Suprapubic skin (tissue), 4 donors: ENCODE results near the gene TBC1D20. TPM values are rescaled to one million over a fixed set of nuclear protein-coding genes. Genes with fewer than 3 reads are reported as not detected.

Experiments
- DNase-seq, 2 donors: peaks; one replicate each; pipeline ENCODE4 v3.0.0-alpha.2; 2019; ENCODE audit warnings: low spot score in 2 of 2
- H3K27ac ChIP-seq: fragments of 200-600 bp; sonication (generic); one replicate; pipeline ENCODE4 v1.5.1; 2019
- H3K27me3 ChIP-seq: fragments of 200-600 bp; sonication (generic); one replicate; pipeline ENCODE4 v1.5.1; 2019
- H3K36me3 ChIP-seq: fragments of 200-600 bp; sonication (generic); one replicate; pipeline ENCODE4 v1.5.1; 2019
- H3K4me1 ChIP-seq: fragments of 200-600 bp; sonication (generic); one replicate; pipeline ENCODE4 v1.5.1; 2019
- H3K4me3 ChIP-seq: fragments of 200-600 bp; sonication (generic); one replicate; pipeline ENCODE4 v1.5.1; 2019; ENCODE audit warnings: mild to moderate bottlenecking
- H3K9me3 ChIP-seq: fragments of 200-600 bp; sonication (generic); one replicate; pipeline ENCODE4 v1.5.1; 2019
- CTCF ChIP-seq, 2 donors: fragments of 200-600 bp in 1 of 2; fragments of 450-650 bp in 1 of 2; sonication (generic) in 1 of 2; IDR thresholded peaks; one replicate each; pipeline ENCODE4 v1.5.1; 2016 to 2019; ENCODE audit warnings: antibody characterized with exemption in 2 of 2, mild to moderate bottlenecking in 1 of 2, moderate library complexity in 1 of 2
- EP300 ChIP-seq: sonication (generic); formaldehyde crosslinking; IDR thresholded peaks from one replicate; pipeline ENCODE4 v1.6.1; 2017; ENCODE audit warnings: antibody characterized with exemption
- POLR2A ChIP-seq, 2 donors: fragments of 450-650 bp; IDR thresholded peaks; one replicate each; pipeline ENCODE4 v1.6.1; 2017; ENCODE audit warnings: antibody characterized with exemption in 2 of 2, mild to moderate bottlenecking in 2 of 2, moderate library complexity in 2 of 2
- POLR2AphosphoS5 ChIP-seq, 3 donors: sonication (generic); formaldehyde crosslinking; IDR thresholded peaks; one replicate each; pipeline ENCODE4 v1.6.1; 2017; ENCODE audit warnings: antibody characterized with exemption in 3 of 3
- WGBS: methylation state at CpG from one replicate; pipeline ENCODE4 v1.1.5; 2018; 5-methylcytosine and 5-hydroxymethylcytosine counted together
- total RNA-seq, 4 donors: library from RNA; depleted of rRNA; stranded (reverse); fragments of >200 nt; gene quantifications; one replicate each; pipeline ENCODE4 v1.1.0, GENCODE V29; 2016

TBC1D20 gene
- total RNA-seq, 4 donors from 2014 or later, result 49.0 to 78.7 (median 60.6) TPM

- DNase-seq, result no peak
- no peaks in the 10 kb centered on the region for H3K36me3 ChIP-seq
- TF ChIP-seq CTCF (IDR thresholded peaks at IDR 0.05), result no peak
- no peak for TF ChIP-seq POLR2A (IDR thresholded peaks at IDR 0.05)
- no peak for TF ChIP-seq POLR2AphosphoS5 (IDR thresholded peaks at IDR 0.05)
- TF ChIP-seq EP300, result no peak
- no peaks in the 10 kb centered on the region for H3K9me3 ChIP-seq
- no peaks in the 10 kb centered on the region for H3K4me1 ChIP-seq
- H3K4me3 ChIP-seq, result no peak overlapping the region
- H3K27me3 ChIP-seq, result no peaks in the 10 kb centered on the region
- H3K27ac ChIP-seq, result no peak overlapping the region
- 94% methylated on average over 1 of the region's 1 CpG for WGBS
Observed at GRCh38 chr20:472889-473292, 10.6 kb upstream of the TBC1D20 start.

GRCh38 chr20:472137-472846 is 10.0 kb upstream of the TBC1D20 start:
- H3K27ac ChIP-seq, result no peak overlapping the region
- H3K4me1 ChIP-seq, result no peaks in the 10 kb centered on the region
- WGBS, result 86% methylated on average over 9 of the region's 9 CpGs
- H3K4me3 ChIP-seq, result no peak overlapping the region
- H3K27me3 ChIP-seq, result no peaks in the 10 kb centered on the region
- no peaks in the 10 kb centered on the region for H3K36me3 ChIP-seq
- DNase-seq, result no peak
- TF ChIP-seq EP300 (no peak), POLR2A (IDR thresholded peaks at IDR 0.05) (no peak), CTCF (IDR thresholded peaks at IDR 0.05) (no peak), POLR2AphosphoS5 (IDR thresholded peaks at IDR 0.05) (no peak)
- H3K9me3 ChIP-seq, result no peaks in the 10 kb centered on the region

GRCh38 chr20:469746-470490 is 7.6 kb upstream of the TBC1D20 start:
- no peak overlapping the region for H3K4me3 ChIP-seq
- 75% methylated on average over 8 of the region's 8 CpGs for WGBS
- TF ChIP-seq CTCF (IDR thresholded peaks at IDR 0.05) (no peak), POLR2A (IDR thresholded peaks at IDR 0.05) (no peak), EP300 (no peak), POLR2AphosphoS5 (IDR thresholded peaks at IDR 0.05) (no peak)
- no peaks in the 10 kb centered on the region for H3K36me3 ChIP-seq
- no peaks in the 10 kb centered on the region for H3K27me3 ChIP-seq
- no peaks in the 10 kb centered on the region for H3K4me1 ChIP-seq
- H3K27ac ChIP-seq, result no peak overlapping the region
- DNase-seq, result no peak
- H3K9me3 ChIP-seq, result no peaks in the 10 kb centered on the region

GRCh38 chr20:467755-468154 is 5.4 kb upstream of the TBC1D20 start:
- no peak for TF ChIP-seq CTCF (IDR thresholded peaks at IDR 0.05)
- no peak for TF ChIP-seq POLR2AphosphoS5 (IDR thresholded peaks at IDR 0.05)
- TF ChIP-seq EP300, result no peak
- no peak for TF ChIP-seq POLR2A (IDR thresholded peaks at IDR 0.05)
- Histone ChIP-seq H3K9me3 (no peaks in the 10 kb centered on the region), H3K27ac (no peak overlapping the region), H3K27me3 (no peaks in the 10 kb centered on the region), H3K4me1 (peaks cover 4% of the 10 kb centered on the region), H3K36me3 (no peaks in the 10 kb centered on the region), H3K4me3 (no peak overlapping the region)
- WGBS, result 85% methylated on average over 7 of the region's 7 CpGs
- no peak for DNase-seq
